GM18858 (cell line): ENCODE data around the gene SLC35A5.
A peak's percentile ranks its signal among the peaks of the same experiment; 100 is the strongest.

Source experiments
- ATAC-seq: cut with Tn5 transposase; IDR thresholded peaks from one replicate; pipeline ENCODE4 v1.9.1; 2021; ENCODE audit not compliant: unreplicated experiment

The SLC35A5 gene

GRCh38 chr3:112569265-112569664 is 7.4 kb downstream of the SLC35A5 start:
- ATAC-seq, result no peak

- no peak for ATAC-seq
These were observed 10.9 kb downstream of the SLC35A5 start for GRCh38 chr3:112572701-112573100.

DNA sequence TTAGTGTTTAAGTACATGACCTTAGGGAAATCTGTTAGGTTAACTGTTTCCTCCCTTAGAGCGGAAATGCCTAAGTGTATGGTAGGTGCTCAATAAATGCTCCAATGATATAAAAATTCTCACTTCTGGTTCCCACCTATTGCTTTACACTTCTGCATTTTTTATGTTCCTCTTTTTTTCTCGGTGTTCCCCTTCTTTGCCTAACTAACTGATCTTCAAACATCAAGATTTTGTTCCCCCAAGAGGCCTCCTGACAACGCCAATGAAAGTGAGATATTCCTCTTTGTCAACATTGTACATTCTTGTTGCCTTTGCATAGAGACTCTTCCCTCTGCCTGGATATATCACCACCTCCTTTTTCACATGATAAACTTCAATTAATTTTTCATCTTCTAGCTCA is 17.4 kb downstream of the SLC35A5 start:
- no peak for ATAC-seq

- no peak for ATAC-seq
These were observed 17.9 kb downstream of the SLC35A5 start for GRCh38 chr3:112579697-112580096.

- no peak for ATAC-seq
These were observed 20.5 kb downstream of the SLC35A5 start for GRCh38 chr3:112582244-112582874.

DNA sequence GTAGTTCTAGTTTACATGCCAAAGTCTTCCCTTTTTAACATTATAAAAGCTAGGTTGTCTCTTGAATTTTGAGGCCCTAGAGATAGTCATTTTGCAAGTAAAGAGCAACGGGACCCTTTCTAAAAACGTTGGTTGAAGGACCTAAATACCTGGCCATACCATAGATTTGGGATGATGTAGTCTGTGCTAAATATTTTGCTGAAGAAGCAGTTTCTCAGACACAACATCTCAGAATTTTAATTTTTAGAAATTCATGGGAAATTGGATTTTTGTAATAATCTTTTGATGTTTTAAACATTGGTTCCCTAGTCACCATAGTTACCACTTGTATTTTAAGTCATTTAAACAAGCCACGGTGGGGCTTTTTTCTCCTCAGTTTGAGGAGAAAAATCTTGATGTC is 21.3 kb downstream of the SLC35A5 start:
- no peak for ATAC-seq

DNA sequence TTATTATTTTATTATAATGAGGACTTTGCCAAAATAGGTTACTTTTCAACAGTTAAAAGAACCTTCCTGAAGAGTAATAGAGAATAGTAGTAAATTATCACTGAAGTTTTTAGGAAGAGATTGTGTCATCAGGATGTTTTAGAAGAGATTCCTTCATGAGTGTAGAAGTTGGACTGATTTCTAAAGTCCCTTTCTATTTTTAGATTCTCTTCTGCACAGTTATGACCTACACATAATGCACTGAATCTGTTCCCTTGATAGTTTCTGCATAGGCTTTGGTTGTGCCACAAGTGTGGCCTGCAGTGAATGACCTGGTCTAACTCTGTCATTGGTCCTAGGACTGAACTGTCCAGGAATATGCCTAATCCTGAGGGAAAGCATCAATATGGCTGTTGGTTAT is 23.9 kb downstream of the SLC35A5 start:
- no peak for ATAC-seq

GRCh38 chr3:112587336-112587735 is 25.5 kb downstream of the SLC35A5 start:
- ATAC-seq, result no peak

- no peak for ATAC-seq
These were observed 31.4 kb downstream of the SLC35A5 start for GRCh38 chr3:112593258-112593657.

GRCh38 chr3:112594856-112595255 is 33.0 kb downstream of the SLC35A5 start:
- ATAC-seq, result no peak

- ATAC-seq, result no peak
These were observed 36.1 kb downstream of the SLC35A5 start for GRCh38 chr3:112597945-112598344.

DNA sequence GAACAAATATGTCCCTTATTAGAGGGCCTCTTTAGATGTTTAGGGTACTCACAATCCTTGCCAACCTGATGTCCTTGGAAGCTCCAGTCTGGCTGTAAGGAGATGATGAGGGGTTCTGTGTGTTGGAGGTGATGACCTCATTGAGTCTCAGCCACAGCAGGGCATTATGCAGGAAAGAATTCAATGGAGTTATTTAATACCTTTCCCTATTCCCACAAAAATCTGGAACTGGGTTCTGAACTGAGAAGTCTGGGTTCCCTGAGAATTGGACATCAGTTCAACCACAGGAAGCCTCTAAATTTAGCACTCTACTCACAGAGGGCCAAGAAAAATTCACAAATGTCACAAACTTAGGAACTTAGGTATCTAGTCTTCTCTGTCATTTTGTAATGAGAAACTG is 36.9 kb downstream of the SLC35A5 start:
- ATAC-seq, result no peak

DNA sequence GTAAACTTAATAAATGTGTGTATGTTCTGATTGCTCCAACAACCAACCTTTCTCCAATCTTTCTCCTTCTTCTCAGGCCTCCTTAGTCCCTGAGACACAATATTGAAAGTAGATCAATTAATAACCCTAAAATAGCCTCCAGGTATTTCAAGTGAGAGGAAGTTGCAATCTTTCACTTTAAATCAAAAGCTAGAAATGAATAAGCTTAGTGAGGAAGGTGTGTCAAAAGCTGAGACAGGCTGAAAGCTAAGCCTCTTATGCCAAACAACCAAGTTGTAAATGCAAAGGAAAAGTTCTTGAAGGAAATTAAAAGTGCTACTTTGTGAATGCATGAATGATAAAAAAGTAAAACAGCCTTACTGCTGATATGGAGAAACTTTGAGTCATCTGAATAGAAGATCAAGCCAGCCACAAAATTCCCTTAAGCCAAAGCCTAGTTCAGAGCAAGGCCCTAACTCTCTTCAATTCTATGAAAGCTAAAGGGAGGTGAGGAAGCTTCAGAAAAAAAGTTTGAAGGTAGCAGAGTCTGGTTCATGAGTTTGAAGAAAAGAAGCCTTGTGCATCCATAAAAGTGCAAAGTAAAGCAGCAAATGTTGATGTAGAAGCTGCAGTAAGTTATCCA is 40.5 kb downstream of the SLC35A5 start:
- peak; percentile 86 for ATAC-seq

DNA sequence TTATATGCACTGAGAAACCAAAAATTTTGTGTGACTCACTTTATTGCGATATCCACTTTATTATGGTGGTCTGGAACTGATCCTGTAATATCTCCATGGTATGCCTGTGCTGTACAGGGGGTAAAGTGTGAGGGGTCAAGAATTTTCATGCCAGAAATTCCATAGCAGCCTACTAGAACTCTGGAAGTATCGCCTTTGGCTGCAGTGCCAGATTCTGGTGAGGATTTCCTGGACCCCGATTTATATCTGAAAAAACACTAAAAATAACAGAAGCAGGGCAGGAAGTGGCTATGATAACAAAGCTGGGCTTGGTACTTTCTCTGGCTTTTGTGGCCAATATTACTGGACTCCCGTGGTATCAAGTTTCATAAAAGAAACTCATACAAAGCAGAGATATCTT is 42.7 kb downstream of the SLC35A5 start:
- ATAC-seq, result no peak

- ATAC-seq, result no peak
These were observed 43.4 kb downstream of the SLC35A5 start for GRCh38 chr3:112605285-112605684.

DNA sequence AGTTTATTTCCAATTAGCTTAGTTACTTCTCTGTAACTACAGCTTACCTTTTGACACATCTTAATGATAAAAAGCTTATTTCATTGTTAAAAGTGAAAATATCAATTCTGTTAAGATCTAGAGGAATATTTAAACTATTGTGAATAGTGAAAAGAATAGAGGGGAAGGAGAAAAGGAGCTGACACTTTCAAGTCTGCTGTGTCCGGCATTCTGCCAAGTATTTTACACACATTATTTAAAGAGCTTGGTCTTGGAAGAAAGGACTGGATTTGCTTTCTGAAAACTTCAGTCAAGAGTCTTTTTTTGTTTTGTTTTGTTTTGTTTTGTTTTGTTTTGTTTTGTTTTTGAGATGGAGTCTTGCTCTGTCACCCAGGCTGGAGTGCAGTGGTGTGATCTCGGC is 44.3 kb downstream of the SLC35A5 start:
- no peak for ATAC-seq

GRCh38 chr3:112607863-112608262 is 46.0 kb downstream of the SLC35A5 start:
- ATAC-seq, result no peak

- ATAC-seq, result no peak
These were observed 48.3 kb downstream of the SLC35A5 start for GRCh38 chr3:112610121-112610520.

DNA sequence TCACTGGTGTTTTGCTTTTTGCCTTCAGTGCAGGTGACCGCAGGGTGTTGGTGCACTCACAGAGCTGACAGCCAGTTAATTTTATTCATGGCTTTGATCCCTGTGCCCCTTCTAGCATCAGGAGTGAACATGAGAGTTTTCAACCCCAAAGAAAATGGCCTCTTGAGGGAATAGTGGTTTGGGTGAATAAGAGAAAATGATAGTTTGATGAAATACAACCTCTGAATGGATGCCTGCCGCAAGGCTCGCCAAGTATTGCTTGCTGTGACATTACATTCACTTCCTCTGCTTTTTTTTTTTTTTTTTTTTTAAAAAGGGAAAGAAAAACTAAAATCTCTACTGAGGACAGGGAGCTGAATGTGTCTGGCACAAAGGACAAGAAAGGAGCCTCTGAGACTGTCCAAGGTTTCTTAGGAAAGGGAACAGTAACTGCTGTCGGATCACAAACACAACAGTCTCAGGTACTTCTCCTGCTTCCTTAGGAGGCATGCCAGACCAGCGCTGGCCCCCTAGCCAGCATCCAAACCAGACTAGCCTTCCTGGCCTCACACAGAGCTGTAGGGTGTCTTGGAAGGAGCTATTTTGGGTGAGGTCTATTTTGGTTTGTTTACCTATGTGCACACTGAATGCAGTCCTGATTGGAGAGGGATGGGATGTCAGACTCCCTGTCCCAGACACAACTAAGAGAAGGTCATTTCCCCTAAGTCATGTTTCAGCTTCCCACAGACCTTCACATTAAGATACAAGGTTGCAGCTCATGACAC is 50.1 kb downstream of the SLC35A5 start:
- ATAC-seq, result no peak

DNA sequence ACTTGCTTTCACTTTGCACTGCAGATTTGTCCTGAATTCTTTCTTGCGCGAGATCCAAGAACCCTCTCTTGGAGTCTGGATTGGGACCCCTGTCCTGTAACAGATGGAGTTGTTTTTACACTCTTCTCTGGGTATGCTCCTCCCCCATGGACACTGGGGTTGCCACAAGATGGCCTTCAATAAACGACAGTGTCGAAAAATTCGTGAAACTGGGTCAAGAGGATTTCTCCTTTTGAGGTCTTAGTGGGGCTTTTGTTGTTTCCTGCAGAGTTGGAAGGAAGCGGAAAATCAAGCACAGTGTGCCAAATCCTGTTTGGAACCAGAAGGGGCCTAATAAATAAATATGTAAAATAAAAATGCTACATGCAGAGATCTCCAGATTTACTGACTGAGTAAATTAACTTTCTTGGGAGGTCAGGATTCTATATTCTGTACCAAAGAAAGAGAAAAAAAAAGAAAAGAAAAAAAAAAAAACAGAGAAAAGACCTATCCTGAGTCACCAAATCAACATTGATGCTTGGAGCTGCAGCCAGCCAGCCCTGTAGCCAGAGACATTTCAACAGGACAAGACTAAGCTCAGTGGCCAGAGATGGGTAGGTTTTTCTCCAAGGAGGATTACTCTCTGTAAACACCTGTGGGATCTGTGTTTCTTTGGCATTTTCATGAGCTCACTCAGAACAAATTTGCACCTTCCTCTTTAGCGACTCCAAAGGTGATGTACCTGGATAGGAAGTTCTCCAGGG is 54.3 kb downstream of the SLC35A5 start:
- no peak for ATAC-seq

- no peak for ATAC-seq
These were observed 55.4 kb downstream of the SLC35A5 start for GRCh38 chr3:112617285-112617684.

DNA sequence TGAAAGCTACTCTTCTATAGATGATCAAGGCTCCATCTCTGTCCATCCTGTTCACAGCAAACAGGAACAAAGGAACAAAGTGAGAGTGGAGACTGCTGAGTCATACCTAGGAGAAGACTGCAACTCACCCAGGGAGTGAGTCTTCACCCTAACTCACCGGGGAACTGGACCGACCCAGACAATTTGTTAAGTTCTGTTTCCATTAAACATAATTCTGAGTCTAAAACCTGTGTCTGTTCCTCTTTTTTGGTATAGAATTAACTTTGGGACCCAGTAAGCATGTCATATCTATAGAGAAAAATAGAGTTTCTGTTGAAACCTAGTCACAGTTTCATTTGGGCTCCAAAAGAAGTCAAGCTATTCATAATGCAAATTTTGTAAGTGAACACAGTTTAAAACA is 57.5 kb downstream of the SLC35A5 start:
- peak; percentile 80 for ATAC-seq
